SK-N-MC (cell line): Measurements from ENCODE around the gene EMILIN2.

Source experiments
- EZH2 ChIP-seq: fragments of 200-600 bp; sonication (generic); IDR thresholded peaks from one replicate; pipeline ENCODE4 v1.6.1; 2017; ENCODE audit warnings: antibody characterized with exemption
- FOXP2 ChIP-seq: optimal IDR thresholded peaks from 2 replicates; pipeline ENCODE3; 2011; ENCODE audit warnings: mild to moderate bottlenecking, moderate library complexity; ENCODE audit not compliant: insufficient read depth; ENCODE audit errors: extremely low read length, control extremely low read depth
- POLR2AphosphoS5 ChIP-seq: IDR thresholded peaks from 2 replicates; pipeline ENCODE4 v1.6.1; 2012; ENCODE audit warnings: mild to moderate bottlenecking, low read depth, low read length, borderline replicate concordance

- TF ChIP-seq POLR2AphosphoS5, result no peak
- TF ChIP-seq EZH2, result no peak
- TF ChIP-seq FOXP2, result no peak
These were observed 48.9 kb upstream of the EMILIN2 start for GRCh38 chr18:2797951-2798350.
